ENCODE data around the gene MELTF. TPM values are rescaled to one million over a fixed set of nuclear protein-coding genes. Genes with fewer than 3 reads are reported as not detected.

MELTF gene
- polyA plus RNA-seq, 1 donor from 2014 or later: not detected

- Mint-ChIP-seq H3K4me3 (peak overlapping the region in 1 of 4 donors; percentile 31), H3K4me1 (peaks cover 0 to 3% (median 2%) of the 10 kb centered on the region in 3 donors), H3K36me3 (no peaks in the 10 kb centered on the region), H3K27ac (no peak overlapping the region), H3K27me3 (no peaks in the 10 kb centered on the region), H3K9me3 (no peaks in the 10 kb centered on the region)
Observed at GRCh38 chr3:196996454-196997265, 33.0 kb downstream of the MELTF start.

GRCh38 chr3:196995646-196996355, 33.8 kb downstream of the MELTF start:
- no peaks in the 10 kb centered on the region for H3K27me3 Mint-ChIP-seq
- no peak overlapping the region for H3K27ac Mint-ChIP-seq
- peak overlapping the region in 1 of 4 donors; percentile 34 for H3K4me3 Mint-ChIP-seq
- no peaks in the 10 kb centered on the region for H3K4me1 Mint-ChIP-seq
- no peaks in the 10 kb centered on the region for H3K36me3 Mint-ChIP-seq
- no peaks in the 10 kb centered on the region for H3K9me3 Mint-ChIP-seq

GRCh38 chr3:196995027-196995426, 34.6 kb downstream of the MELTF start:
- no peaks in the 10 kb centered on the region for H3K9me3 Mint-ChIP-seq
- H3K4me1 Mint-ChIP-seq: no peaks in the 10 kb centered on the region
- no peak overlapping the region for H3K4me3 Mint-ChIP-seq
- no peak overlapping the region for H3K27ac Mint-ChIP-seq
- no peaks in the 10 kb centered on the region for H3K27me3 Mint-ChIP-seq
- H3K36me3 Mint-ChIP-seq: no peaks in the 10 kb centered on the region

- Mint-ChIP-seq H3K27ac (peak overlapping the region in 1 of 3 donors; percentile 31), H3K36me3 (no peaks in the 10 kb centered on the region), H3K4me1 (no peaks in the 10 kb centered on the region), H3K4me3 (no peak overlapping the region), H3K9me3 (no peaks in the 10 kb centered on the region), H3K27me3 (peaks cover 3% of the 10 kb centered on the region)
Observed at GRCh38 chr3:196994056-196994455, 35.6 kb downstream of the MELTF start.

- no peak overlapping the region for H3K27ac Mint-ChIP-seq
- H3K9me3 Mint-ChIP-seq: no peaks in the 10 kb centered on the region
- H3K4me3 Mint-ChIP-seq: no peak overlapping the region
- no peaks in the 10 kb centered on the region for H3K4me1 Mint-ChIP-seq
- H3K27me3 Mint-ChIP-seq: peaks cover 7% of the 10 kb centered on the region
- H3K36me3 Mint-ChIP-seq: no peaks in the 10 kb centered on the region
Observed at GRCh38 chr3:196992461-196993065, 37.1 kb downstream of the MELTF start.

GRCh38 chr3:196991581-196992460, 37.8 kb downstream of the MELTF start:
- H3K27me3 Mint-ChIP-seq: peaks cover 10% of the 10 kb centered on the region
- no peaks in the 10 kb centered on the region for H3K4me1 Mint-ChIP-seq
- no peaks in the 10 kb centered on the region for H3K36me3 Mint-ChIP-seq
- no peaks in the 10 kb centered on the region for H3K9me3 Mint-ChIP-seq
- H3K4me3 Mint-ChIP-seq: no peak overlapping the region
- H3K27ac Mint-ChIP-seq: no peak overlapping the region

- Mint-ChIP-seq H3K36me3 (no peaks in the 10 kb centered on the region), H3K27ac (no peak overlapping the region), H3K4me3 (no peak overlapping the region), H3K9me3 (peaks cover 0 to 2% (median 0%) of the 10 kb centered on the region in 3 donors), H3K4me1 (no peaks in the 10 kb centered on the region), H3K27me3 (peaks cover 12% of the 10 kb centered on the region)
Observed at GRCh38 chr3:196990601-196991007, 39.0 kb downstream of the MELTF start.

GRCh38 chr3:196989721-196990262, 39.8 kb downstream of the MELTF start:
- Mint-ChIP-seq H3K27me3 (peaks cover 12% of the 10 kb centered on the region), H3K4me1 (no peaks in the 10 kb centered on the region), H3K27ac (no peak overlapping the region), H3K9me3 (peaks cover 0 to 2% (median 0%) of the 10 kb centered on the region in 3 donors), H3K4me3 (no peak overlapping the region), H3K36me3 (no peaks in the 10 kb centered on the region)

GRCh38 chr3:196988241-196989029, 41.2 kb downstream of the MELTF start:
- Mint-ChIP-seq H3K4me3 (no peak overlapping the region), H3K36me3 (no peaks in the 10 kb centered on the region), H3K27ac (no peak overlapping the region), H3K9me3 (peaks cover 0 to 12% (median 4%) of the 10 kb centered on the region in 3 donors), H3K4me1 (no peaks in the 10 kb centered on the region), H3K27me3 (peaks cover 12% of the 10 kb centered on the region)

GRCh38 chr3:196987022-196987421, 42.6 kb downstream of the MELTF start:
- H3K27ac Mint-ChIP-seq: no peak overlapping the region
- H3K36me3 Mint-ChIP-seq: no peaks in the 10 kb centered on the region
- no peak overlapping the region for H3K4me3 Mint-ChIP-seq
- H3K27me3 Mint-ChIP-seq: peaks cover 12% of the 10 kb centered on the region
- no peaks in the 10 kb centered on the region for H3K4me1 Mint-ChIP-seq
- peaks cover 0 to 16% (median 5%) of the 10 kb centered on the region in 3 donors for H3K9me3 Mint-ChIP-seq

- Mint-ChIP-seq H3K27me3 (peaks cover 19% of the 10 kb centered on the region), H3K4me3 (no peak overlapping the region), H3K36me3 (peaks cover 2% of the 10 kb centered on the region), H3K9me3 (peaks cover 4 to 20% (median 5%) of the 10 kb centered on the region in 3 donors), H3K27ac (no peak overlapping the region), H3K4me1 (peaks cover 0 to 4% (median 3%) of the 10 kb centered on the region in 3 donors)
Observed at GRCh38 chr3:196985954-196986885, 43.4 kb downstream of the MELTF start.

- Mint-ChIP-seq H3K9me3 (peaks cover 4 to 20% (median 5%) of the 10 kb centered on the region in 3 donors), H3K36me3 (peaks cover 2% of the 10 kb centered on the region), H3K4me3 (no peak overlapping the region), H3K27ac (no peak overlapping the region), H3K27me3 (peaks cover 21% of the 10 kb centered on the region), H3K4me1 (peaks cover 0 to 4% (median 3%) of the 10 kb centered on the region in 3 donors)
Observed at GRCh38 chr3:196985298-196985697, 44.3 kb downstream of the MELTF start.

- H3K4me3 Mint-ChIP-seq: no peak overlapping the region
- H3K36me3 Mint-ChIP-seq: peaks cover 2% of the 10 kb centered on the region
- peaks cover 23% of the 10 kb centered on the region for H3K27me3 Mint-ChIP-seq
- H3K9me3 Mint-ChIP-seq: peaks cover 4 to 20% (median 5%) of the 10 kb centered on the region in 3 donors
- H3K4me1 Mint-ChIP-seq: peaks cover 0 to 8% (median 4%) of the 10 kb centered on the region in 3 donors
- no peak overlapping the region for H3K27ac Mint-ChIP-seq
Observed at GRCh38 chr3:196983186-196983585, 46.4 kb downstream of the MELTF start.
